GM19099 (cell line): ENCODE results near the gene EPGN.

Source experiments
- POLR2A ChIP-seq: IDR thresholded peaks from 3 replicates; pipeline ENCODE4 v1.6.1; 2011; ENCODE audit warnings: low read depth; ENCODE audit not compliant: insufficient read length; ENCODE audit errors: extremely low read depth

EPGN gene

GRCh38 chr4:74357965-74358364 is 49.7 kb downstream of the EPGN start:
- TF ChIP-seq POLR2A = no peak

GRCh38 chr4:74361671-74362070 is 53.4 kb downstream of the EPGN start:
- no peak for TF ChIP-seq POLR2A

- TF ChIP-seq POLR2A = no peak
Measured at GRCh38 chr4:74362347-74362746, 54.1 kb downstream of the EPGN start.

GRCh38 chr4:74364256-74364651 is 56.0 kb downstream of the EPGN start:
- TF ChIP-seq POLR2A = no peak

DNA sequence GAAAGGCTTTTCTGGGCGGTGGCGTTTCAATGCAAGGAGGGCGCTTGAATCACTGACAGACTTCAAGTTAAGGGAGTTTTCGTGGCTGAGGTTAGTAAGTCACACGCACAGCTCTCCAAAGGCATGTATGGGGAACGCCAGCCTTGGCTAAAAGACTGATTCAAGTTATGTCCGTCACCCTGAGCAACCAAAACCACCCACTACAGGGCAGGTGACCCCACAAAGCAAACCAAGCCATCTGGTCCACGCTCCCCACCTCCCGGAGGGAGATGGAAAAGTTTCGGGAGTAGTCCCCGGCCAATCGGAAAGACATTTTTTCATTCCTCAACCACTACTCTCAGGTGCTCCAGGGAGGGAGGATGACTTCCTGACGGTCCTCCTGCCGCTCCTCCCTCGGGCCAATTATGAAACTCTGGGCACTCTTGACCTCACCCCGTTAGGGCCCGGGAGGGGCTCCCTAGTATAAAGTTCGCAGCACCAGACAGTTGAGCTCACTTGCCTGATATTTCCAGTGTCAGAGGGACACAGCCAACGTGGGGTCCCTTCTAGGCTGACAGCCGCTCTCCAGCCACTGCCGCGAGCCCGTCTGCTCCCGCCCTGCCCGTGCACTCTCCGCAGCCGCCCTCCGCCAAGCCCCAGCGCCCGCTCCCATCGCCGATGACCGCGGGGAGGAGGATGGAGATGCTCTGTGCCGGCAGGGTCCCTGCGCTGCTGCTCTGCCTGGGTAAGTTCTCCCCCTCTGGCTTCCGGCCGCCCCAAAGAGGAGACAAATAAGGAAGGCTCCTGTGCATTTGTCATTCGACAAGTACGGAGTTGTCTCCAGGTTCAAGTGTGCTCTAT is 56.6 kb downstream of the EPGN start, which contains the start of gene EREG:
TSS of gene EREG (plus strand) at position 494 of the 840 bp plus-strand sequence. CDS start at position 658, 164 bp downstream.
- TF ChIP-seq POLR2A = no peak

DNA sequence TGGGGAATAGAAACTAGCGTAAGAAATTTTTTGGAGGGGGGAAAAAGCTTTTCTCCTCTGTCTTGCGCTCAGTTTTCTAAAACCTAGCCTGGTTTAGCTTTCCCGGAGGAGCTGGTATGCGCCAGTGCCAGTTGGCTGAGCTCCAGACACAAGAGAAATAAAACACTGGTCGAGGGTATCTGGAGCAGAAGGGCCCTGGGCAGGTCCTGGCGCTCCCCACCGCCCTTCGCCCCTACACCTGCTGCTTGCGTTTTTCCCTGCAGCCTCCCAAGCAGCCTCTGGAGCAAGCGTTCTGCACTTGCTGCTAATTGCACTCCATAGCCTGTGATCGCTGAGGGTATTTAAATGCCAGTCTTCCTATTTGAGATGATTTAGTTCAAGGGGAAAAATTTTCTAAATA is 57.5 kb downstream of the EPGN start:
- no peak for TF ChIP-seq POLR2A
